Natural killer cell (primary cell): ENCODE measurements around the gene GPRASP3. TPM values are rescaled to one million over a fixed set of nuclear protein-coding genes. Genes with fewer than 3 reads are reported as not detected.
A peak's percentile ranks its signal among the peaks of the same experiment; 100 is the strongest.
"Not testable (repeated sequence)": the region's sequence is repeated elsewhere in the genome, so short reads cannot be mapped to it uniquely, and the experiment has no call there.

Experiments
- ATAC-seq, 3 donors: fragments of 150-1000 bp in 2 of 3; fragments of 200-7000 bp in 1 of 3; cut with Tn5 transposase; 1 replicate in 1 of 3; 2 replicates in 2 of 3; pipeline ENCODE4 v1.10.0; 2021; ENCODE audit warnings: mild to moderate bottlenecking in 2 of 3, moderate library complexity in 2 of 3
- DNase-seq, 2 donors: peaks; one replicate each; pipeline versions ENCODE4 v3.0.0 to v3.0.0-alpha.2; 2013 to 2021; ENCODE audit warnings: mixed read lengths in 1 of 2
- H3K27ac ChIP-seq: one replicate; pipeline ENCODE4 v1.5.1; 2013; ENCODE audit warnings: mild to moderate bottlenecking, low read length
- H3K27me3 ChIP-seq: one replicate; pipeline ENCODE4 v1.6.1; 2013; ENCODE audit warnings: low read length; ENCODE audit not compliant: control insufficient read depth, insufficient read depth
- H3K36me3 ChIP-seq: one replicate; pipeline ENCODE4 v1.6.1; 2013; ENCODE audit warnings: low read length; ENCODE audit not compliant: control insufficient read depth, insufficient read depth
- H3K4me1 ChIP-seq: one replicate; pipeline ENCODE4 v1.6.1; 2013; ENCODE audit warnings: low read length; ENCODE audit not compliant: control insufficient read depth, insufficient read depth
- H3K4me3 ChIP-seq: one replicate; pipeline ENCODE4 v1.5.1; 2013; ENCODE audit warnings: low read length
- H3K9me3 ChIP-seq: one replicate; pipeline ENCODE4 v1.6.1; 2013; ENCODE audit warnings: low read length; ENCODE audit not compliant: control insufficient read depth, insufficient read depth
- H3K27ac Mint-ChIP-seq, 2 donors: one replicate each; pipeline ENCODE4 v1.8.0; 2022; ENCODE audit warnings: mild to moderate bottlenecking in 2 of 2, mixed read lengths in 2 of 2, moderate library complexity in 1 of 2
- H3K27me3 Mint-ChIP-seq, 2 donors: one replicate each; pipeline ENCODE4 v1.8.0; 2022; ENCODE audit warnings: low read depth in 2 of 2, mixed read lengths in 2 of 2
- H3K36me3 Mint-ChIP-seq: one replicate; pipeline ENCODE4 v1.8.0; 2022; ENCODE audit warnings: mixed read lengths
- H3K4me1 Mint-ChIP-seq, 2 donors: one replicate each; pipeline ENCODE4 v1.8.0; 2022; ENCODE audit warnings: mixed read lengths in 2 of 2
- H3K4me3 Mint-ChIP-seq: one replicate; pipeline ENCODE4 v1.8.0; 2022; ENCODE audit warnings: mild to moderate bottlenecking, moderate library complexity, mixed read lengths
- H3K9me3 Mint-ChIP-seq, 2 donors: one replicate each; pipeline ENCODE4 v1.8.0; 2022; ENCODE audit warnings: mixed read lengths in 2 of 2
- WGBS: methylation state at CpG from one replicate; pipeline ENCODE4 v1.1.7; 2013; ENCODE audit warnings: missing lambda C conversion rate; ENCODE audit not compliant: insufficient coverage; 5-methylcytosine and 5-hydroxymethylcytosine counted together
- intact Hi-C: fragments of 100-400 bp; cut with micrococcal nuclease; formaldehyde crosslinking; loops from one replicate; pipeline ENCODE4 v1.14.2; 2022
- total RNA-seq, 4 donors: library from RNA; stranded (reverse); fragments of 120-200 nt in 1 of 4; gene quantifications; one replicate each; pipeline versions ENCODE4 v1.2.3 to v1.2.4, GENCODE V29; 2013 to 2022
- TF ChIP-seq, protein P1 (sequence below): fragments of 200-600 bp; IDR thresholded peaks from one replicate; pipeline ENCODE4 v1.8.0; 2022; ENCODE audit warnings: antibody characterized with exemption

The GPRASP3 gene, protein sequence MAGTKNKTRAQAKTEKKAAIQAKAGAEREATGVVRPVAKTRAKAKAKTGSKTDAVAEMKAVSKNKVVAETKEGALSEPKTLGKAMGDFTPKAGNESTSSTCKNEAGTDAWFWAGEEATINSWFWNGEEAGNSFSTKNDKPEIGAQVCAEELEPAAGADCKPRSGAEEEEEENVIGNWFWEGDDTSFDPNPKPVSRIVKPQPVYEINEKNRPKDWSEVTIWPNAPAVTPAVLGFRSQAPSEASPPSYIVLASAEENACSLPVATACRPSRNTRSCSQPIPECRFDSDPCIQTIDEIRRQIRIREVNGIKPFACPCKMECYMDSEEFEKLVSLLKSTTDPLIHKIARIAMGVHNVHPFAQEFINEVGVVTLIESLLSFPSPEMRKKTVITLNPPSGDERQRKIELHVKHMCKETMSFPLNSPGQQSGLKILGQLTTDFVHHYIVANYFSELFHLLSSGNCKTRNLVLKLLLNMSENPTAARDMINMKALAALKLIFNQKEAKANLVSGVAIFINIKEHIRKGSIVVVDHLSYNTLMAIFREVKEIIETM
- total RNA-seq = 1 to 10 TPM; 2.1 to 2.9 (median 2.6) TPM
- 1.7 TPM for total RNA-seq (2013)

DNA sequence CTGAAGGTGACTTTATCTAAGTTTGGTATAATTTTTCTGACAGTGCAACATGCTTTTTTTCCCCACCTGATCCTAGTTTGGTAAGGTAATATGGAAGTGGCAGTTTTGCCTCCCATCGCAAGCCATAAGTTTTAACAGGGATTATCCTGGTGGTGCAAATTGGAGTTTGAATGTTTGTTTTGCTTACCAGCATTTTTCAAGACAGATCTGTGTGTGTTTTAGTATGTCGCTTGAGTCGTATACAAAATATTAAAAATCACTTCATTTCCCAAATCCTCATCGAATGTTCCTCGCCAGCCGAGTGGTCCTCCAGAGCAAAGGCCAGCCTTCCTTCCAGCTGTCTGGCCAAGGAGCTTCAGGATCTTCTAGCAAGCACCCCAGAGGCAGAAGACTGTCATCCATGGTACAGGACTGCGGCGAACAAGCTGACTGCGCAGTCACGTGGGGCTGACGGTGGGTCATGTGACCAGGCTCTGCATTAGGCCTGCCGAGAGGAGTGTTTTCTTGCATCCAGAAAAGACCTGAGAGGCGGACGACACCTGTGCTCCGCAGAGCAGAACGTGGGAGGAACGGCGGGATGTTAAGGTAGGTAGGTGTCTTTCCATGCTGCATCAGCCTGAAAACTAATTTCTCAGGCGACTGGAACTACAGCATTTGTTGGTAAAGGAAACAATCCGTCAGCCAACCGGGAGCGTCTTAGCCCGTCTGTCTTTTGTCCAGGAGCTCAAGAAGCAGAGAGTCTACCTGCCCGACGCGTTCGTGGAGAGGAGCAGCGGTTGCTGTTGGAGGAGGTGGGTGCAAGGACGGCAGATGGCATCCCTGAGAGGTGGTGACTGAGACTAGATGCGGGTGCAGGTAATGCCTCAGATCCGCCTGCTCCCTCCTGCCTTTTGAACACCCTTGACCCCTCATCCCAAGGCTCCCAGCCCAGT lies at the start of gene GPRASP3:
TSS of gene GPRASP3 (plus strand) at position 507 of the 932 bp plus-strand sequence. CDS start 28,253 bp downstream, outside the sequence.
- WGBS = 7% methylated on average over 27 of the region's 31 CpGs
- Mint-ChIP-seq H3K9me3 (no peaks in the 10 kb centered on the region), H3K36me3 (no peaks in the 10 kb centered on the region), H3K27me3 (no peaks in the 10 kb centered on the region), H3K4me1 (peaks cover 7 to 8% of the 10 kb centered on the region in 2 donors), H3K4me3 (peak within 1 kb of the TSS; percentile 94), H3K27ac (peak within 1 kb of the TSS; percentile 80 to 88)
- H3K4me3 ChIP-seq = peak within 1 kb of the TSS; percentile 45
- DNase-seq (peak; percentile 59 to 79), ATAC-seq (peak; percentile 88 to 98 (median 98))
- H3K36me3 ChIP-seq = no peaks in the 10 kb centered on the region
- TF ChIP-seq, protein P1, sequence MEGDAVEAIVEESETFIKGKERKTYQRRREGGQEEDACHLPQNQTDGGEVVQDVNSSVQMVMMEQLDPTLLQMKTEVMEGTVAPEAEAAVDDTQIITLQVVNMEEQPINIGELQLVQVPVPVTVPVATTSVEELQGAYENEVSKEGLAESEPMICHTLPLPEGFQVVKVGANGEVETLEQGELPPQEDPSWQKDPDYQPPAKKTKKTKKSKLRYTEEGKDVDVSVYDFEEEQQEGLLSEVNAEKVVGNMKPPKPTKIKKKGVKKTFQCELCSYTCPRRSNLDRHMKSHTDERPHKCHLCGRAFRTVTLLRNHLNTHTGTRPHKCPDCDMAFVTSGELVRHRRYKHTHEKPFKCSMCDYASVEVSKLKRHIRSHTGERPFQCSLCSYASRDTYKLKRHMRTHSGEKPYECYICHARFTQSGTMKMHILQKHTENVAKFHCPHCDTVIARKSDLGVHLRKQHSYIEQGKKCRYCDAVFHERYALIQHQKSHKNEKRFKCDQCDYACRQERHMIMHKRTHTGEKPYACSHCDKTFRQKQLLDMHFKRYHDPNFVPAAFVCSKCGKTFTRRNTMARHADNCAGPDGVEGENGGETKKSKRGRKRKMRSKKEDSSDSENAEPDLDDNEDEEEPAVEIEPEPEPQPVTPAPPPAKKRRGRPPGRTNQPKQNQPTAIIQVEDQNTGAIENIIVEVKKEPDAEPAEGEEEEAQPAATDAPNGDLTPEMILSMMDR = no peak
- intact Hi-C loops = no loop called here
- peaks cover 9% of the 10 kb centered on the region for H3K4me1 ChIP-seq
- H3K9me3 ChIP-seq = no peaks in the 10 kb centered on the region
- no peaks in the 10 kb centered on the region for H3K27me3 ChIP-seq
- no peak within 1 kb of the TSS for H3K27ac ChIP-seq

DNA sequence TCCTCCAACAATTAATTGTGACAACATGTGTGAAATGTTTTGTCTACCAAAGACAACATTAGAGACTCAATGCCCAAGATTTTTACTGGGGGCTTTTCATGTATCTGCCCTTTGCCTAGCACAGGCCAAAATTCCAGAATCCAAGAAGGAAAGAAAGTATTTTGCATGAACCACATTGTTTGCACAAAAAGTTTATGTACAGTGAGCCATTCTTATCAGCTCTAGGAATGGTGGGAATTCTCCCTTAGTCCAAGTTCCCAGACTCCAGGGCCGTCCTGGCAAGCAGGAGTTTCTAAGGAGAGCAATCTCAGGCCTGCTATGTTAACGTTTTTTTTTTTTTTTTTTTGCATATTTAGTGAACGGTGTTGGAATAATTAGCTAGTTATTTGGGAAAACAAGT lies 47.7 kb upstream of the GPRASP3 start:
- Histone ChIP-seq H3K27me3 (no peaks in the 10 kb centered on the region), H3K27ac (no peak overlapping the region), H3K4me1 (no peaks in the 10 kb centered on the region), H3K36me3 (no peaks in the 10 kb centered on the region), H3K9me3 (no peaks in the 10 kb centered on the region), H3K4me3 (no peak overlapping the region)
- Mint-ChIP-seq H3K27me3 (no peaks in the 10 kb centered on the region), H3K4me3 (no peak overlapping the region), H3K4me1 (peaks cover 0 to 14% of the 10 kb centered on the region in 2 donors), H3K36me3 (no peaks in the 10 kb centered on the region), H3K9me3 (peaks cover 0 to 2% of the 10 kb centered on the region in 2 donors), H3K27ac (no peak overlapping the region)
- intact Hi-C loops = no loop called here
- DNase-seq (no peak), ATAC-seq (no peak)
- TF ChIP-seq, protein P1 = no peak
- no CpG with 5 or more reads among the region's 3 CpGs for WGBS

DNA sequence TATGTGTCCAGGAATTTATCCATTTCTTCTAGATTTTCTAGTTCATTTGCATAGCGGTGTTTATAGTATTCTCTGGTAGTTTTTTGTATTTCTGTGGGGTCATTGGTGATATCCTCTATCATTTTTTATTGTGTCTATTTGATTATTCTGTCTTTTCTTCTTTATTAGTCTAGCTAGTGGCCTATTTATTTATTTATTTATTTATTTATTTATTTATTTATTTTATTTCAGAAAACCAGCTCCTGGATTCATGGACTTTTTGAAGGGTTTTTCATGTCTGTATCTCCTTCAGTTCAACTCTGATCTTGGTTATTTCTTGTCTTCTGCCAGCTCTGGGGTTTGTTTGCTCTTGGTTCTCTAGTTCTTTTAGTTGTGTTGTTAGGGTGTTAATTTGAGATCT lies 43.1 kb upstream of the GPRASP3 start:
- H3K27ac Mint-ChIP-seq, H3K4me3 ChIP-seq, H3K4me3 Mint-ChIP-seq, H3K36me3 Mint-ChIP-seq, DNase-seq, H3K4me1 ChIP-seq, H3K27me3 ChIP-seq, H3K9me3 Mint-ChIP-seq, H3K36me3 ChIP-seq, H3K9me3 ChIP-seq, H3K27ac ChIP-seq, H3K27me3 Mint-ChIP-seq, intact Hi-C loops, ATAC-seq: not testable (repeated sequence)
- peaks cover 0 to 15% of the 10 kb centered on the region in 2 donors for H3K4me1 Mint-ChIP-seq
- WGBS = no CpG with 5 or more reads among the region's 1 CpG
